HG02885 (cell line): ENCODE measurements around the gene ARHGEF19.
"Not testable (repeated sequence)": the region's sequence is repeated elsewhere in the genome, so short reads cannot be mapped to it uniquely, and the experiment has no call there.

ENCODE experiments used
- ATAC-seq: cut with Tn5 transposase; IDR thresholded peaks from one replicate; pipeline ENCODE4 v1.9.1; 2021; ENCODE audit warnings: mild to moderate bottlenecking; ENCODE audit not compliant: unreplicated experiment, poor library complexity

The ARHGEF19 gene

GRCh38 chr1:16206547-16207317 is 5.7 kb downstream of the ARHGEF19 start:
- peak; percentile 75 for ATAC-seq

- ATAC-seq = no peak
Measured at GRCh38 chr1:16205891-16206546, 6.4 kb downstream of the ARHGEF19 start.

DNA sequence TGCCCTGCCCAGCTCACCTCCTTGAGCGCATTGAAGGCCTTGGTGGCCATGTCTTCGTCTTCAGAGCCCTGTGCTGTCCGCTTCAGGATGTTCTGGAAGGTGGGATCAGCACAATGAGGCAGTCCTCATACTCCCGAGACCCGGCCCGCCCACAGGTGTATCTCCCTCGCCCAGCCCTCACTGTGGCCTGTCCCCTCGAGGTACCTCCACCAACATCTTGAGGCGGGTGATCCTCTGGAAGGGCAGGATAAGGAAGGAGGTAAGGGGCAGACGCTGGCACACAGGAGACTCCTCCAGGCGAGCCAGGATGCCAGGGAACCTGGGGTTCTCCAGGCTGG is 7.1 kb downstream of the ARHGEF19 start:
- ATAC-seq = no peak

DNA sequence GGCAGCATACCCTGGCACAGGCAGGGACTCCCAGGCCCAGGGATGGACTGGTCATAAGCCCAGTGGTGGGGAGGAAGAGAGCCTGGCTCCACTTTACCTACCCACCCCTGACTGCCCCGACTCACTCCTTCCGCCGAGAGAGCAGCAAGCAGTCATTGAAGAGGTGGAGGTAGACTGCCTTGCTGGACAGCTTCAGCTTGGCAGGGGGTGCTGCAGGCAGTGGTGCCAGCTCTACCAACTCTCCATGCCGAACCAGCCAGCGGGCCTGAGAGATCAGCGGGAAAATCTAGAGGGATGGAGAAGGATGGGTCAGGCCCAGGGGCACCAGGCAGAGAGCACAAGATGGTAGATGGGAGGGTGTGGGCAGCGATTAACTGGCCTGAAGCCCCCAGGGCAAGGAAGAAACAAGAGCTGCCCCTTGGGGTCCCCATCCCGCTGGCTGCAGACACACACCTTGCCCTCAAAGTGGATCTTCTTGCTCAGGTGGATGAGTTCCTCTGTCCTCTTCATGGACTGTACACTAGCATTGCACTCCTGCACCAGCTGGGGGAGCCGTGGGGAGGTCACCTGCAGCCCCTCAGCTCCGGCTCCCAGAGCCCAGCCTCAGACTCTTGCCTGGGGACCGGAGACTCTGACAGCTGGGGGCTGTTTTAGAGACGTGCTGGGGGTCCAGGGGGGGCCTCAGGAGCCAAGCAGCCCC is 7.7 kb downstream of the ARHGEF19 start:
- no peak for ATAC-seq

- ATAC-seq = no peak
Measured at GRCh38 chr1:16204216-16204615, 8.2 kb downstream of the ARHGEF19 start.

DNA sequence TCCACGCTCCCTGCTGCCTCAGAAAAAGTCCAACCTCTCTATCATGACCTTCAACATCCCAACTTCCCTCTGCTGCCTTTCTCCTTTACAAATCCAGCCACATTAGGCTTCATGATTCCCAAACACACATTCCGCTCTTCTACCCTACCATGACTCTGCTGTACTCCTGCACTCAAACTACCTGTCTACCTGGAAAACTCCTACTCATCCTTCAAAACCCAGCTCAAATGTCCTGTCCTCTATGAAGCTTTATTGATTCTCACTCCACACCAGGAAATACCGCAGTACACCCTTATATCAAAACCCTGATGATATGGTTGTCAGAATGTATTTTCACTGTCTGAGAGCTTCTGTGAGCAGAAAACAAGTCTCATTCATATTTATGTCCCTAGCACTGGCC is 8.9 kb downstream of the ARHGEF19 start:
- no peak for ATAC-seq

DNA sequence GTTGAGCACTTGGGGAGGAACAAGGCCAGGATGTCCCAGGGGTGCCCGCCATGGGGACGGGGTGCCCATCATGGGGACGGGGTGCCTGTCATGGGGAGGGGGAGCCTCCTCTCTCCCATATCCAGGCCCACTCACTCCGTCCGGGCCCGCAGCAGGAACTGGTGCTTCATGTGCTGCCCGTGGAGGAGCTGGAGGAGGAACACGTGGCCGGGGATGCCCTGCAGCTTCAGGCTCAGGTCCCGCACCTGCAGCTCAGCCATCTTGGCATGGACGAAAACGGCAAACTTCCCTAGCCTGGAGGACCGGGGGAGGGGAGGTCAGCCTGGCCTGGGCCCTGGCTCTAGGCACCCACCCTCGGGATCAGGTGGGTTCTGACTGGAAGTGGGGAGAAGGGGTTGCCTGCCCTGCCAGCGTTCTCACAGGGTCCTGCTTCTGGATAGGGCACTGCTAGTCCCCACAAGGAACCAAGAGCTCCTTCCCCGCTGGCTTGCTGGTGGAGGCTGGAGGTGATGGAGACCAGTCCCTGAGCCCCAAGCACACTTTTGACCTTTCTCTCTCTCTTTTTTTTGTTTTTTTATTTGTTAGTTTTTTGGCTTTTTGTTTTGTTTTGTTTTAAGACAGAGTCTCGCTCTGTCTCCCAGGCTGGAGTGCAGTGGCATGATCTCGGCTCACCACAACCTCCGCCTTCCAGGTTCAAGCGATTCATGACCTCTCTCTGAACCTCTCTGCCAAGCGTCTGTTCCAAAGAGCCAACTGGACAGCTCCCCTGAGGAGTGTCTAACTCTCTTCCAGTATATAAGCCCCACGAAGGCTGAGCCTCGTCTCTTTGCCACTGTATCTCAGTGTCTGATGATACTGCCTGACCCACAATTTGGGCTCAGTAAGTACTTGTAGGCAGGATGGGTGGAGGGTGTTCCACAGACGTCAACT is 9.9 kb downstream of the ARHGEF19 start:
- no peak for ATAC-seq

DNA sequence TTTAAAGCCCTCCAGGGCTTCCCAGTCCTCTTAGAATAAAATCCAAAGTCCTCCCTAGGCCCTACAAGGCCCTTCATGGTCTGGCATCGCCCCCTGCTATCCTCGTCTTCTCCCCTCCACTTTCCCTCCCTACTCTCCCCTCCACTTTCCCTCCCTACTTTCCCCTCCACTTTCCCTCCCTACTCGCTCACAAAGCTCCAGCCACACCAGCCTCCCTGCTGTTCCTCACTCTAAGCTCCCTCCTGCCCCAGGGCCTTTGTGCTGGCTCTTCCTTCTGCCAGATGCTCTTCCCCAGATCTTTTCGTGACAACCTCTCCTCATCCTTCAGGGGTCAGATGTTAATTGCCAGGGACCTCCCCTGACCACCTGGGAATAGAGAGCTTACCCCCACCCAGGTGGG is 12.8 kb downstream of the ARHGEF19 start:
- no peak for ATAC-seq

GRCh38 chr1:16199157-16199501 is 13.3 kb downstream of the ARHGEF19 start:
- no peak for ATAC-seq

DNA sequence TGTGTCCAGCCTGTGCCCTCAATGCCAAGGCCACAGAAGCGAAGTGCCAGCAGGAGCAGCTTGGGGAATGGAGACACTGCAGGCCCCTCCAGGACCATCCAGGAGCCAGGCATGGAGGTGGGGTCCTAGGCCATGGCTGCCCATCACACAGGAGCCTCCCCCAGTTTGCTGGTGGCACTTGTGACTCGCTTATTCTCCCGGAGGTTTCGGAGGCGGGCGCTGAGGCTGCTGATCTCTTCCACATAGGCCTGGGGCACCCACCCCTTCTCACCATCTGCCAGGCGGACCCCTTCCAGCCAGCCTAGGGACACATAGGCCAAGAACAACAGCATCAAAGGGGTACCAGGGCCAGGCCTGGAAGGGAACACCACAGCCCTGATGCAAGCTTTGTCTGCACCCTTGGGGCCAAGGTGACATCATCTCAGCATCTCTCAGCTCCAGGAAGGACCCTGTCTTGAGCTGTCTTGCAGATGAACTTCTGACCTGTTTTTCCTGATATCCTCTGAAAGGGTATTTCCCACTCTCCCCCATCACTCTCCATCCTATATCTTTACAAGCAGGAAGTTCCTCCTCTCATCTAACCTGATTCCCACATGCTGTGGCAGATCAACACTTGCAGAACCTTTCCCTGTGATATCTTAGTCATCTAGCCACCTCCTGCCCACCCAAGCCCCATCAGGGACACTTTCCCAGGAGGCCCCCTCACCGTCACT is 13.9 kb downstream of the ARHGEF19 start:
- no peak for ATAC-seq

GRCh38 chr1:16196874-16197273 is 15.6 kb downstream of the ARHGEF19 start:
- no peak for ATAC-seq

- not testable (repeated sequence) for ATAC-seq
Measured at GRCh38 chr1:16196139-16196538, 16.3 kb downstream of the ARHGEF19 start.

DNA sequence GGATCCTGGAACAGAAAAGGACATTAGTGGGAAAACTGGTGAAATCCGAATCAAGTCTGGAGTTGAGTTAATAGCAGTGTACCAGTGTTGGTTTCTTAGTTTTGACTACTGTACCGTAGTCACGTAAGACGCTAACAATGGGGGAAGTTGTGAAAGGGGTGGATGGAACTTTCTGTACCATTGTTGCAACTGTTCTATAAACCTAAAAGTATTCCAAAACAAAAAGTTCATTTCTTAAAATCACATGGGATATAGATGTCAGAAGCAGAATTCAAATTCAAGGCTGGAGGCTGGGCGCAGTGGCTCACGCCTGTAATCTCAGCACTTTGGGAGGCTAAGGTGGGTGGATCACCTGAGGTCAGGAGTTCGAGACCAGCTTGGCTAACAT is 16.9 kb downstream of the ARHGEF19 start:
- ATAC-seq = no peak

- ATAC-seq = no peak
Measured at GRCh38 chr1:16191916-16192546, 20.4 kb downstream of the ARHGEF19 start.

- ATAC-seq = no peak
Measured at GRCh38 chr1:16191309-16191708, 21.1 kb downstream of the ARHGEF19 start.

DNA sequence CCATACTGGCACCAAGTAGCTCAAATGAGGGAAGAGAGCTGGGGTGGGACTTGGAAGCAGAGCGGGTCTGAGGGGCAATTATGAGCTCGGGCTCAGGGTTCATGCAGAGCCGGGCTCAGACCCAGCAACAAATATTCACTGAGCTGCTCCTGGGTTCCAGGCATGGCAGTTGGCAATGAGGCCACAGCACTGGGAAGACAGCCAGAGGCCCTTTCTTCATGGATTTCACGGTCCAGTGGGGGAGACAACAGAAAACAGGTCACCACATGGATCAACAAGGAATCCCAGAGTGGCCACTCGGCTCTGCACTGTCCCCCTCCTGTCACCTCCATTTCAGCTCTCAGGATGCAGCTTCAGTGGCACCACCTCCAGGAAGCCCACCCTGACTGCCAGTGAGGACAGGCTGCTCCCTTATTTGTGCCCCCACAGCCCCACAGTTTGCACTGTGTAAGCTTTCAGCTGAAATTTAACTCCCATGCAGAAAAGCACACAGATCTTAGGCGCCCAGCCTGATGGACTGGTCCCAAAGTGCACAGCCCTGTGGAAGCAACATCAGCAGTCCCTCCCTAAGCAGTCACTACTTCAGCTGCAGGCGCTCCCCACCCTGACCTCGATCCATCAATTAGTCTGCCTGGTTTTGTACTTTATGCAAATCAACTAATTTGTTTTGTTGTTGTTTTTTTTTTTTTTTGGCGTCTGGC is 22.4 kb downstream of the ARHGEF19 start:
- no peak for ATAC-seq

DNA sequence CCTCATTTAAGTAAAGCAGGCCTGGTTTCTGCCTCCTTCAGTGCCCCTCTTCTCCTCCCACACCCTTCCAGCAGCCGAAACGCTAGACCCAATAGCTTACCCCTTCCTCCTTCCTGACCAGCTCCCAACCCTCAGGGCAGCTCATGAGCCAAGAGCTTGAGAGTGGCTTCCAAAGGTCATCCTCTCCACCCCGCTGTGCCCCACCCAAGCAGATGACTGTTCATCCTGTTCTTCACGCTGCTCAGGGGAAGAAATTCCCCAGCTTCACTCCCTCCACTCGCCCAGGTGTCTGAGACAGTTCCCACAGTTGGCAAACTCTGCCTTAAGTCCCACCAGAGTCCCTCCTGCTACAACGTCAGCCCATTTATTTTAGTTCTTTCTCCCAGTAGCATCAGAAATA is 23.4 kb downstream of the ARHGEF19 start:
- ATAC-seq = no peak

GRCh38 chr1:16187748-16188401 is 24.6 kb downstream of the ARHGEF19 start:
- ATAC-seq = peak; percentile 44
